DOHH2 (cell line): ENCODE measurements around the gene TRAPPC1.

Source experiments
- H3F3A ChIP-seq: fragments of 200-600 bp; sonication (generic), shearing (Covaris generic); 2 replicates; pipeline ENCODE4 v1.6.0; 2016; ENCODE audit warnings: antibody characterized with exemption, mild to moderate bottlenecking; ENCODE audit not compliant: control insufficient read depth, insufficient read depth
- H3K27ac ChIP-seq: fragments of 200-600 bp; sonication (generic); 2 replicates; pipeline ENCODE4 v1.5.1; 2014; ENCODE audit warnings: low read depth, mild to moderate bottlenecking, low read length, moderate library complexity
- H3K27me3 ChIP-seq: fragments of 200-600 bp; sonication (generic); 2 replicates; pipeline ENCODE4 v1.6.1; 2014; ENCODE audit warnings: mild to moderate bottlenecking, low read length, mixed read lengths; ENCODE audit not compliant: control insufficient read depth
- H3K36me3 ChIP-seq: fragments of 200-600 bp; sonication (generic); 2 replicates; pipeline ENCODE4 v1.6.1; 2014; ENCODE audit warnings: mild to moderate bottlenecking, low read length, moderate library complexity, mixed read lengths; ENCODE audit not compliant: control insufficient read depth
- H3K4me1 ChIP-seq: fragments of 200-600 bp; sonication (generic); 2 replicates; pipeline ENCODE4 v1.6.1; 2014; ENCODE audit warnings: mild to moderate bottlenecking, low read length, mixed read lengths; ENCODE audit not compliant: control insufficient read depth
- H3K4me2 ChIP-seq: fragments of 200-600 bp; sonication (generic); 2 replicates; pipeline ENCODE4 v1.6.0; 2014; ENCODE audit warnings: mild to moderate bottlenecking, low read length, moderate library complexity
- H3K4me3 ChIP-seq: fragments of 200-600 bp; sonication (generic); 2 replicates; pipeline ENCODE4 v1.5.1; 2014; ENCODE audit warnings: mild to moderate bottlenecking, low read length, mixed read lengths
- H3K79me2 ChIP-seq: fragments of 200-600 bp; sonication (generic); 2 replicates; pipeline ENCODE4 v1.6.1; 2014; ENCODE audit warnings: mild to moderate bottlenecking, low read length, mixed read lengths; ENCODE audit not compliant: control insufficient read depth
- H3K9me2 ChIP-seq: fragments of 200-600 bp; sonication (generic); replicated peaks from 2 replicates; pipeline ENCODE4 v1.6.1; 2014; ENCODE audit warnings: mild to moderate bottlenecking, low read length, mixed read lengths; ENCODE audit not compliant: control insufficient read depth
- H3K9me3 ChIP-seq: fragments of 200-600 bp; sonication (generic); 2 replicates; pipeline ENCODE4 v1.6.1; 2014; ENCODE audit warnings: antibody characterized with exemption, low read length, mixed read lengths; ENCODE audit not compliant: control insufficient read depth, insufficient read depth
- H4K20me1 ChIP-seq: fragments of 200-600 bp; sonication (generic); 2 replicates; pipeline ENCODE4 v1.6.0; 2014; ENCODE audit warnings: low read depth, mild to moderate bottlenecking, antibody characterized with exemption, low read length, moderate library complexity; ENCODE audit not compliant: control insufficient read depth, insufficient read depth
- EZH2phosphoT487 ChIP-seq: fragments of 200-600 bp; sonication (generic); IDR thresholded peaks from 2 replicates; pipeline ENCODE4 v1.6.1; 2017; ENCODE audit warnings: borderline replicate concordance, mild to moderate bottlenecking, antibody characterized with exemption, low read length, moderate library complexity, mixed read lengths
- TF ChIP-seq, protein P1 (sequence below): fragments of 200-600 bp; sonication (generic); IDR thresholded peaks from one replicate; pipeline ENCODE4 v1.5.1; 2014; ENCODE audit warnings: antibody characterized with exemption, mild to moderate bottlenecking, low read depth, low read length; ENCODE audit not compliant: poor library complexity, severe bottlenecking

TRAPPC1 gene

DNA sequence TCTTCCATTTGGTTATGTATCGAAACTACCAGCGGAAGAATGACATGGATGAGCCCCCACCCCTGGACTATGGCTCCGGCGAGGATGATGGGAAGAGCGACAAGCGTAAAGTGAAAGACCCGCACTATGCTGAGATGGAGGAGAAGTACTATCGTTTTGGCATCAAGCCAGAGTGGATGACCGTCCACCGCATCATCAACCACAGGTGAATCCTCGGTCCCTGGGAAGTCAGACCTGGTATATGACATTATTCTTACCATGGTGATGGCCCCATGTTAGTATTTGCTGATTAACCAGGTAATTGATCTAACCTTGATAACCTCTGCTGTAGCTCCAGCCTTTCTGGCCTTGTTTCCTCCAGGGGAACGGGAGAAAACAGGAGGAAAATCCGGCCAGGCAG lies 34.7 kb downstream of the TRAPPC1 start:
- Histone ChIP-seq H3F3A (no peaks in the 10 kb centered on the region), H3K4me1 (no peaks in the 10 kb centered on the region), H3K27me3 (no peaks in the 10 kb centered on the region), H3K27ac (no peak overlapping the region), H4K20me1 (no peaks in the 10 kb centered on the region), H3K4me2 (no peak overlapping the region), H3K4me3 (no peak overlapping the region), H3K9me3 (no peaks in the 10 kb centered on the region), H3K36me3 (peaks cover 84% of the 10 kb centered on the region), H3K9me2 (no peaks in the 10 kb centered on the region), H3K79me2 (no peaks in the 10 kb centered on the region; the same call in 1 of the 2 replicates)
- TF ChIP-seq, protein P1, sequence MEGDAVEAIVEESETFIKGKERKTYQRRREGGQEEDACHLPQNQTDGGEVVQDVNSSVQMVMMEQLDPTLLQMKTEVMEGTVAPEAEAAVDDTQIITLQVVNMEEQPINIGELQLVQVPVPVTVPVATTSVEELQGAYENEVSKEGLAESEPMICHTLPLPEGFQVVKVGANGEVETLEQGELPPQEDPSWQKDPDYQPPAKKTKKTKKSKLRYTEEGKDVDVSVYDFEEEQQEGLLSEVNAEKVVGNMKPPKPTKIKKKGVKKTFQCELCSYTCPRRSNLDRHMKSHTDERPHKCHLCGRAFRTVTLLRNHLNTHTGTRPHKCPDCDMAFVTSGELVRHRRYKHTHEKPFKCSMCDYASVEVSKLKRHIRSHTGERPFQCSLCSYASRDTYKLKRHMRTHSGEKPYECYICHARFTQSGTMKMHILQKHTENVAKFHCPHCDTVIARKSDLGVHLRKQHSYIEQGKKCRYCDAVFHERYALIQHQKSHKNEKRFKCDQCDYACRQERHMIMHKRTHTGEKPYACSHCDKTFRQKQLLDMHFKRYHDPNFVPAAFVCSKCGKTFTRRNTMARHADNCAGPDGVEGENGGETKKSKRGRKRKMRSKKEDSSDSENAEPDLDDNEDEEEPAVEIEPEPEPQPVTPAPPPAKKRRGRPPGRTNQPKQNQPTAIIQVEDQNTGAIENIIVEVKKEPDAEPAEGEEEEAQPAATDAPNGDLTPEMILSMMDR: no peak
- TF ChIP-seq EZH2phosphoT487: no peak

DNA sequence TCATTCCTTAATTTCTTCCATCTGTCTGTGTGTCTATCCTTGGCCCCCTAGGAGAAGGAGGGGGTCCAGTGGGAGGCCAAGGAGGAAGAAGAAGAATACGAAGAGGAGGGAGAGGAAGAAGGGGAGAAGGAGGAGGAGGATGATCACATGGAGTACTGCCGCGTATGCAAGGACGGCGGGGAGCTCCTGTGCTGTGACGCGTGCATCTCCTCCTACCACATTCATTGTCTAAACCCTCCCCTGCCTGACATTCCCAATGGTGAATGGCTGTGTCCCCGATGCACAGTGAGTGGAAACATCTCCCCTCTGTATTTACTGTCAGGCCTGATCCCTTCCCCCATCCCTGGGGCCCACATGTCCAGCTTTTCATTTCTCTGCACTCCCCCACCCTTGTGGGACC lies 36.9 kb downstream of the TRAPPC1 start:
- no peaks in the 10 kb centered on the region for H4K20me1 ChIP-seq
- no peaks in the 10 kb centered on the region for H3F3A ChIP-seq
- H3K27ac ChIP-seq: no peak overlapping the region
- H3K27me3 ChIP-seq: no peaks in the 10 kb centered on the region
- H3K4me1 ChIP-seq: no peaks in the 10 kb centered on the region
- H3K4me3 ChIP-seq: no peak overlapping the region
- H3K9me2 ChIP-seq: no peaks in the 10 kb centered on the region
- H3K9me3 ChIP-seq: no peaks in the 10 kb centered on the region
- no peak for TF ChIP-seq EZH2phosphoT487
- TF ChIP-seq, protein P1: no peak
- peaks cover 11% of the 10 kb centered on the region for H3K79me2 ChIP-seq
- peaks cover 85% of the 10 kb centered on the region for H3K36me3 ChIP-seq
- H3K4me2 ChIP-seq: no peak overlapping the region

DNA sequence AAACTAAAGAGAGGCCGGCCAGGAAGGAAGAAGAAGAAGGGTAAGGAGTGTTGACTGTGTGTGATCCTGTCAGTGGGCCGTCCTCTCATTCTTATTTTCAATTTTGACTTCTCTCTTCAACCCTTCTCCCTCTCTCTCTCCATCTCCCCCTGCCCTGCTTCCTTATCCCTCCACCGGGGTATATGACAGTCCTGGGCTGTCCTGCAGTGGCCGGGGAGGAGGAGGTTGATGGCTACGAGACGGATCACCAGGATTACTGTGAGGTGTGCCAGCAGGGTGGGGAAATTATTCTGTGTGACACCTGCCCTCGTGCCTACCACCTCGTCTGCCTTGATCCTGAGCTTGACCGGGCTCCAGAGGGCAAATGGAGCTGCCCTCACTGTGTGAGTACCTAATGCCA lies 37.5 kb downstream of the TRAPPC1 start:
- Histone ChIP-seq H3K4me2 (no peak overlapping the region), H4K20me1 (no peaks in the 10 kb centered on the region), H3K9me3 (no peaks in the 10 kb centered on the region), H3K27me3 (no peaks in the 10 kb centered on the region), H3K4me1 (no peaks in the 10 kb centered on the region), H3K9me2 (no peaks in the 10 kb centered on the region), H3K36me3 (peaks cover 85% of the 10 kb centered on the region), H3F3A (no peaks in the 10 kb centered on the region), H3K27ac (no peak overlapping the region), H3K79me2 (peaks cover 17% of the 10 kb centered on the region), H3K4me3 (no peak overlapping the region)
- TF ChIP-seq EZH2phosphoT487: no peak
- TF ChIP-seq, protein P1: no peak
